Skeletal muscle cell (primary cell): ENCODE measurements around the gene FGF14.

Source experiments
- DNase-seq: peaks from one replicate; pipeline ENCODE4 v3.0.0-alpha.2; 2010; ENCODE audit warnings: low read depth
- H3K4me3 ChIP-seq: 2 replicates; pipeline ENCODE4 v1.5.1; 2011; ENCODE audit warnings: low read depth, mild to moderate bottlenecking, control low read depth, low read length, moderate library complexity

The FGF14 gene

DNA sequence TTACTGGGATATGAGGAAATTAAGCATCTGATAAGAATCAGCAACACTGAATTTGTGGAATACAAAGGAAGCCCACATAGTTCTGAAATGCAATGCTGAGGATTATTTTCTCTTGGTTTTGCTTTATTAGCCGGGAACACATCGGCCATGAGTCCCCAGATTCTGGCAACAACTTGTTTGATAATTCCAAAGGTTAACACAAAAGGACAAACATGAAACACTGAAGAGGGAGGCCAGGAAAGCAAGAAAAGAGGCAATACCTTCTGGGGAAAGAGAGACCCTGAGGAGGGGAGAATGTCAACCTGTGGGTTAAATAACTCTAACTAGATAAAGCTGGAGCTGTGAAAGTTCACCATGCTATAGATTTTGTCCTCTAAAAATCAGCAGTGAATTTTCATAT, 663.5 kb downstream of the FGF14 start:
- no peak for DNase-seq
- H3K4me3 ChIP-seq: no peak overlapping the region

DNA sequence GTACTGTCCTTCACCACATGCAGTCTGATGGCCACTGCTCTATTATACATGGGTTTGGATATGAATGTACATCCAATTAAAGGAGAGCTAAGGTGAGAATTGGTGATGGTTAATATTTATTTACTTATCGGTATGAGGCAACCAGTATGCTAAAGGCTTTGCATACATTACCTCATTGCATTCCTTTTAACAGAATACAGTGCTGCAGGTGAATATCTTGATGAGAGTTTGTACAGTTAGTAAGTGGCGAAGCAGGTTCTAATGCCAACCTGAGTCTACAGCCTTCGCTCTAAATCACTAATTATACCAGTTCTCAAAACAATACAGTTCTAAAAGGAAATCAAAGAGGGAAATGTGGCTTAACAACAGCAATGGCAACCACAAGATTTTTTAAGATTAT, 665.3 kb downstream of the FGF14 start:
- no peak for DNase-seq
- no peak overlapping the region for H3K4me3 ChIP-seq

DNA sequence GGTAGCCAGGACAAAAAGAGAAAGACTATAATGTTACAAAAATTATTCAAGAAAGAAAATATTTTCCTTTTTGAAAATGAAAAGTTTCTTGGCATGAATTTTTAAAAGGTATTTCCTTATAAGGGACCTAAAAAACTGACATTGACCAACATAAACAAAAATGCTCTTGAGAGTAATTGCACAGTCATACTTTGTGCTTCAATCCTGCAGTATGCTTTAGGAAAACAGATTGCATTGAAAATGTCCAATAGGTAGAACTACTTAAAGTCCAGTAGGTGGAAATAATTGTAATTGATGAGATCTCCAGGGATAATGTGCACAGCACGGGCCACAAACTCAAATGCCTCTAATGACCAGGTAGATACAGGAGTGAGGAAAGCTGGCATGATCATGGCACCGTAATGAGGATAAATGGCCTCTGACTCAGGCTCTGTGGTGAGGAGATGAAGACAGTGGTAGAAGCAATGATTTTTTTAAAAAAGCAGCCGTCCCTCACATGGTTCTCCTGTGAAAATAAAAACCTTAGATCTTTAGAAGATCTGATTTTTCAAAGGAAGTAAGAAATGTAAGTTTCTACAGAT, 671.3 kb downstream of the FGF14 start:
- no peak for DNase-seq
- H3K4me3 ChIP-seq: no peak overlapping the region

DNA sequence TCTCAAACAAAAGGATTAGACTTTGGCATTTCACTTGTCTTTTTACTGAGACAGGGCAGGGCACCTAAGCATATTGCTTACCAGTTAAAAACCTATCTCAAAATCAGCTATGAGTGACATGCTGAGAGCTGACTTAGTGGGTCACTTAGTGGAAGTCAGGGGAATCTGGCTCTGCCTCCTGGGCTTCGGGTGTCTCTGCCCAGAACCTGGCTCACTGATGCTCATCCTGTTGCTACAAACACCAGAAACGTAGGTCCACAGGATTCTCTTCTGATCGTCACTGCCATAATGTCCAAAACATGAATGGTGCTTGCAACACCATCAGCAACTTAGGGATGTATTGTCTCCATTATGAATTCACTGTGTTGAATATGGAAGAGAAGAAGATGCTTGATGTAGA, 673.2 kb downstream of the FGF14 start:
- no peak for DNase-seq

DNA sequence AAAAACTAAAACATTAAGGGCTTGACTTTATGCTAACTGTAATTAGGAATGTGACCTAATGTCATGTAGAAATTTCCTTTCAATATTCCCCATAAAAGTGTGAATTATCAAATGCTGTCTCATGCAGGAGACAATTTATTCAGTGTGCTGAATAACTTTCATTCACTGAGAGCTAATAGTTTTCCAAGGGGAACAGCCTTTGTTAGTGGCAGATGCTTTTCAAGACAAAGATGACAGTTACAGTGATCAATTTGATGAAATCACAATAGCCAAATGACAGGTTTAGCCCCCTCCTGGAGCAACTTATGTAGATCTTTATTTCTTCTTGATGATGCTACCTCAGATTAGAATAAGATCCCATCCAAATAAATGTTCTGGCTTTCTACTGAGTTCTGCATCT, 673.8 kb downstream of the FGF14 start:
- no peak overlapping the region for H3K4me3 ChIP-seq
- no peak for DNase-seq

More for the DNA sequence above, 673.2 kb downstream of the FGF14 start:
- H3K4me3 ChIP-seq: no peak overlapping the region

DNA sequence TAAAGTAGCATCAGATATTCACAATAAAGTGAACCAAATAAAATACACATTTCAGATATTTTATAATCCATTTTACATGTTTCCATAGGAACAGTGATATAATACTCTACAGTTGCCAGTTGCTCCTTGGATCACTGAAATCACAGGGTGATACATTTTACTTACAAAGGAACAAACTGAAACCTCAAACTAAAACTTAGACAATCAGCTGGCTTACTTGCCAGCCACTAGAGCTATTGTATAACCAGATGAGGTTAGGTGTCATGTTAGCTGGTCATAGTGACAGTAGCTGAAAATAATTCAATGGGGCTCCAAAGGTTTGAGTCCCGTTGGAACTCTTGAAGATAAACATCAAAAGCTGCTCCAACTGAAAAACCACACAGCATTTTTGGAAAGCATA, 674.7 kb downstream of the FGF14 start:
- H3K4me3 ChIP-seq: no peak overlapping the region
- no peak for DNase-seq

DNA sequence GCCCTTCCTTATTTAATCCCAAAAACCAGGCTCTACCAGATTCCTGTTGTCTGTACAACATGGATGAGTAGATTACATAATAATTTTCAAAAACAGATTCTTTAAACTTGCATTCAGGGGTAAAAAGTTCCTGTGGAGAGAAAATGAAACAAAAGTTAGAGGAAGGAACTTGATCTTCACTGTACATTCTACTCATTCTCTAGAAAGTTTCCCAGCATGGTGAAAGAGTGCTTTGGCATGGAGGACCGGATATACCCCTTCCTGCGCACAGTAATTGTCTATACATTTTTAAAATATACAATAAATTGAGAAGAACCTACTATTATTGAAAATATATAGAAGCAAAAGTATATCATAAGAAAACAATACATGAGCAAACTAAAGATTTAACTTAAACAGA, 675.2 kb downstream of the FGF14 start:
- H3K4me3 ChIP-seq: no peak overlapping the region
- DNase-seq: no peak

DNA sequence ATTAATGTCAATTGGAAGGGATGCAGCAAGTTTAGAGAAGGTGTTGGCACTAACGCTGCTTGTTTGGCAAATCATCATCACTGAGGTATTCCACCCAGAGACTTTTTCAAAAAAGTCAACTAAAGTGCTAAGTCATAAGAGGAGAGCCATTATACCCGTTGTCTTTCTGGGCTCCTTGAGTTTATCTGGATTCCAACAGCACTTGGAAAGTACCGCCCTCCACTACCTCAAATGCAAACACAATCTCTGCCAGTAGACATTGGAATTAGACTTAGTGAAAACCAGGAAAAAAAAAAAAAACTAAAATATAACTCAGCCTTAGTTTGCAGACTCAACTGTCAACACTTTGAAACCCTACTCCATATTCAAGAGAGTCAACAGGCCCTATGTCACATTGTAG, 683.4 kb downstream of the FGF14 start:
- DNase-seq: no peak
- no peak overlapping the region for H3K4me3 ChIP-seq

DNA sequence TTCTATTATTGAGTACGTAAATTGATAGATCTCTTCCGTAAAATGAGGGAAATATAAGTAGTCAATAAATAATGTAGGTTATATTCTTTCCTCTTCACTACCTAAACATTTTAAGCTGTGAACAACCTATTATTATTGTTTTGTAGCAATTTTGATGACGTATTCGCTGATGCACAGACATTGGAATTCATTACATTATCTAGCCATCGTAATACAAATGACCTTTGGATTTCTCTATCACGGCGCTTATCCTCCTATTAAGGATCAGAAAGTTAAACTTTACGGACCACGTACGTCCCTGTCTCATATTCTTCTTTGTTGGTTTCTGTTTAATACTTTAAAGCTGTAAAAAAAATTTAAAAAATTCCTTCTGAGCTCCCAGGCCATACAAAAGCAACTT, 684.5 kb downstream of the FGF14 start:
- DNase-seq: no peak
- H3K4me3 ChIP-seq: no peak overlapping the region

DNA sequence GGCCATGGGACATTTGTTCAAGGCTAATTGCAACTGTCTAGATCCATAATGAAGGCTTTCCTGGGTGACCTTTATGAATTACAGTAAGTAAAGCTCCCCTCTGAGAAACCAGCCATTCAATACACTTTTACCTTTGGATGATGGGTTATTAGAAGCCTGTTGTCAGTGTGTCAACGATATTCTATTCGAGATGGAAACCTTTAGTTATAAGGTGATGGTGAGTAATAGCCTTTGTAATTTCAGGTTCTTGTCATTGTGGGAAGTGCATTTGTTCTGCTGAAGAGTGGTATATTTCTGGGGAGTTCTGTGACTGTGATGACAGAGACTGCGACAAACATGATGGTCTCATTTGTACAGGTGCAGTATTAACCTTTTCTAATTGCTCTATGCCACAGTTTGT, 687.7 kb downstream of the FGF14 start:
- no peak for DNase-seq

DNA sequence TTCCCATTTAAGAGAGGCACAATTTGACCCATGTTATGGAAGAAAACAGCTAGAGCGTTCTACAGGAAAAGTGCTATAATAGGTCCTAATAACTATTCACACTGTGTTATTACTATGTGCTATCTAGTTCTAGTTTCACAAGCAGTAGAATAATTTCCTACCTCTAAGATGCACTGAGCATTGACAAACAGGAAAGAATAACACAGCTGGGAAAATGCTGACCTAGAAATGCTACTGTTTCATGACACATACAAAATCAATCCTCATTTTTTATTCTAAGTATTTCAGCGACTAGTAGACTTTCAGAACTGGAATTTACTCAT, 689.9 kb downstream of the FGF14 start:
- DNase-seq: no peak
- H3K4me3 ChIP-seq: no peak overlapping the region

More for the DNA sequence above, 687.7 kb downstream of the FGF14 start:
- H3K4me3 ChIP-seq: no peak overlapping the region

DNA sequence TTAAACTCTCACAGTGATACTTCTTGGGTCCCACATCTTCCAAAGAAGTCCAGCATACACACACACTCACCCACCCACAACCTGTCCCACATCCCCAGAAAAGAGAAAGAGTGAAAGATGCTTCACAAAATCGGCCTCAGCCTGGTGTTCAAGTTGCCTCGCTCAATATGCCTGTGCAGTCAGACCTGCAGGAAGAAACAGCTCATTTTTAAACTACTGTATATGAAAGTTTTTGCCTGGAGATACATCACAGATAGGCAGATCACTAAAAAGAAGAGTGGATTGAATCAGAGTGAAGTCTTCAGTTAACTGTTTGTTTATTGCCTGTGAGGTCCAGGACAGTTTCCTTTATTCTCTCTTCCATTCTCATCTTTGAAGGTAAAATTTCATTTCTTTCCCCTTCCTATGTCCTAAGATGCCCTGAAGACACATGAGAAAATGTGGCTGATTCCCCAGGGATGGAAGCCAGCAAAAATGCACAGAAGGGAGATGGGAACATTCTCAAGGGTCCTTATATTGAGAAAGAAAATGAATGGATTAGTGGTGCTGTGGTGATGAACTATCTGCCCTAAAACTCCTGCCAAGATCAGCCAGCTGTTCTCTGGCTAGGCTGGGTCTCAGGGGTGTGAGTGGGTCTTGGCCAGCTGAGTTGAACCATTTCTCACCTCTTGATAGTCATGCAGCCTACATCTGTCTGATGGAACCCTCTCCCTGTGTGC, 690.4 kb downstream of the FGF14 start:
- no peak for DNase-seq
- no peak overlapping the region for H3K4me3 ChIP-seq

DNA sequence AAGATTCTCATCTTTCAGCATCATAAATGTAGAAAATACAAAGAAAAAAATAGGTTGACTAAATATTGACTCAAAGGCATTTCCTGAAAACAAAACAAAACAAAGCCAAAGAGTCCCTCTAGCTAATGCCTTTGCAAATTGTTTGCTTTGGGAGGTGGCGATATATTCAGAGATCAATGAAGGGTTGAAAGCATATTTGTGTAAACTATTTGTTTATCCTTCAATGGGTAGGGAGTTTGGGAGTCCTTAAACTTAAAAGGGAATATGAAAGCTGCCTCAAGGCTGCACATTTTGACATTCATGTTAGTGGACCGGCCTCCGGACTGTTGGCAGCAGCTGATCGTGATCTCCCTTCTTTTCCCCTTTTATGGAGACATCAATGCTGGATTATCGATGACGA, 691.9 kb downstream of the FGF14 start:
- DNase-seq: no peak
- no peak overlapping the region for H3K4me3 ChIP-seq

DNA sequence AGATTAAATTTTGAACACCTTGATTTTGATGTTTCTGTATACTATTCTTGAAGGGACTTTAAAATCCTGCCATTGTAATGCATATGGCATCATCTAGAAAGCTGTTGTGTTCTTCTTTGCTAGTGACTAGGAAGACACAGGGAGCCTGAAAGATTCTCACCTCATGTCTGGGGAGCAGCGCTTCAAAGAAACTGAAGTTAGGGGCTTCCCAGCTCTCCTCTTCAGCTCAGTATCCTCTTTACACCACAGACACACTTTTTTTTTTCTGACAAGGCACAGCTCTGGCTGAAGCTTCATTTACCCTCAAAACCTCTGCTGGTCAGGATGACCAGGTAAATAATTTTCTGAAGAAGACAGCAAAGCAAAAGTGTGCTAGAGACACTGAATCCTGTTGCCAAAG, 693.7 kb downstream of the FGF14 start:
- no peak overlapping the region for H3K4me3 ChIP-seq
- DNase-seq: no peak

DNA sequence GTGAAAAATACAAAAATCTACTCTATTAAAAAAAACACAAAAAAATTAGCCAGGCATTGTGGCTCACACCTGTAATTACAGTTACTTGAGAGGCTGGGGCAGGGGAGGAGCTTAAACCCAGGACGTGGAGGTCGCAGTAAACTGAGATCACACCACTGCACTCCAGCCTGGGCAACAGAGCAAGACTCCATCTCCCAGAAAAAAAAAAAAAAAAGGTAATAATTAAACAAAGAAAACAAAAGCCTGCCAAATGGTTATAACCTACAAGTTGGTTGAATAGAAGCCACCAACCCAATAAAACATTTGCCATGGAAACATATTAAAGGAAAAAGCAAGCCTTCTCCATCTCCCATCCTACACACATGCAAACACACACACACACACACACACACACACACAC, 694.2 kb downstream of the FGF14 start:
- DNase-seq: no peak
- H3K4me3 ChIP-seq: no peak overlapping the region

DNA sequence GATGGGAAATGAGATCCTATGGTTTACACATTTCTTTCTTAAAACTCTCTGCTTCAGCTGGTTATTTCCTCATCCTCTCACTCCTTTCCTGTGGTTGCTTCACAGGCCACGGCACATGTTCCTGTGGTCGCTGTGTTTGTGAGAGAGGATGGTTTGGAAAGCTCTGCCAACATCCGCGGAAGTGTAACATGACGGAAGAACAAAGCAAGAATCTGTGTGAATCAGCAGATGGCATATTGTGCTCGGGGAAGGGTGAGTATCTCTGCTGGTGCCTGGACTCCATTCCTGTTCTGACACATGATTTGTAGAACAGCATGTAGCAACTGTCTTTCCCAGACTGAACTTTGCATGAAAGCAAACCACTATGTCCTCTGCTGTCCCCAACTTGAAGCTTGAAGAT, 695.2 kb downstream of the FGF14 start:
- no peak overlapping the region for H3K4me3 ChIP-seq
- DNase-seq: peak; percentile 99

DNA sequence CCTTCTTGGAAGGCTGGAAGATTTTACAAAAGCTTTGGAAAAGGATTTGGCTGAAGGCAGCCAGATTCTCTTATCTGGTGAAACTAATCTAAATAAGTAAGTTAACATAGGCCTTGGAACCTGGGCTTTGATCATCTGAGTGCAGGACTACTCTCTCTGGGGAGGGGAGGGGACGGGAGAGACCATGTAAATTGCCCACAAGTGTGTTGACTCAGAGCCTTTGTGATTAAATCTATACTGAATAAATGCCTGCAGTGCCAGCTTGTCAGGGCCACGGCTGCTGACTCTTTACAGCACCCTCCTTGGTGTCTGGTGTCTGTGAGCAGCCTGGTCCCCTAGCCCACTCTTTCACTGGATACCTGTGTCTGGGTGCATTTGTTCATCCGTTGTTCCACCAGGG, 698.0 kb downstream of the FGF14 start:
- H3K4me3 ChIP-seq: no peak overlapping the region
- DNase-seq: no peak

DNA sequence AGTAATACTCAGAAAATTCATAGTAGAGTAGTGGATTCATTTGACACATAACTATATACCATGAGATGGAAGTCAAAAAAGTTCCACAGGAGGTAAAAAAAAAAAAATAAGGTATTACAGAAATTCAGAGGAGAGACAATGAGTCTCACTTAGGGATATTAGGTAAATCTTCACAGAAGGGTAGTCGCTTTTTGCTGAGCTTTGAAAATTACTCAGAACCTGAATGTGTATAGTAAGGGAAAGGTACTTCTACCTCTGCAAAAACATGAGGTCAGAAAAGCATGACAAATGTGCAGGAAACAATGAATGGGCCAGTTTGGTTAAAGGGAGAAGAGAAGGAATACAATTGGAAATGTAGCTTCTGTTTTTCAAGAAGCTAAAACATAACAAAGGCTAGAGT, 698.8 kb downstream of the FGF14 start:
- H3K4me3 ChIP-seq: no peak overlapping the region
- no peak for DNase-seq

DNA sequence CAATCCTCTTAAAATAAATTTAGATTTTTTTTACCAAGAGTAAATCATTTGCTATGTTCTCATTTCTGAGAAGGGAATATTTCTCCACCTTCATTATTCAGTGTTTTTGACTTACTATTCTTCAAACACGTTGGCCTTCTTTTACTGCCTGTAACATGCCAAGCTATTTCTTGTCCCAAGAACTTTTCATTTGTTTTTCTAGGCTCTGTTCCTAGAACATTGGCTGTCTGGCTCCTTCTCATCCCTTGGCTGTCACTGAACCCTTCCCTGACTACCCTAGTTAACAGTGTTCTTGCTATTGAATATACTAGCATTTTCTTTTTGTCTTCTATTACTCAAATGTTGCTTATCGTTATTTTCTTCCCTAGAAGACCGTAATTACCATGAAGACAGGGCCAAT, 701.2 kb downstream of the FGF14 start:
- H3K4me3 ChIP-seq: no peak overlapping the region
- peak; percentile 81 for DNase-seq

DNA sequence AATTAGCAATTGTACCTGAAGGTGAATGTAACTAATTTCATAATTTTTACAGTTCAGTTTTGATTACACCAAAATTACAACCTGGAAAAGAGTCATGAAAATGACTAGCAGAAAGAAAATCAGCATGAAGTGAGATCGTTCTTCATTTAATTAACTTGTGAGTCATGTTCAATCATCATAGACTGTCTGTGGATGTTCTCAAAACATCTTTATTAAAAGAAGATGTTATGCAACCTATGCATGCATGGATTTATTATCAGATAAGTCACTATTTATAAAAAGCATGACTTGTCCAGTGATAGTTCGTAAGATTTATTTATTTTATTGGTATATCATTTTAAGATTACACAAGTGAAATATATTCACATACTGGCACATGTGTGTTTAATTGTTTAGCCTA, 703.4 kb downstream of the FGF14 start:
- no peak overlapping the region for H3K4me3 ChIP-seq
- DNase-seq: no peak

DNA sequence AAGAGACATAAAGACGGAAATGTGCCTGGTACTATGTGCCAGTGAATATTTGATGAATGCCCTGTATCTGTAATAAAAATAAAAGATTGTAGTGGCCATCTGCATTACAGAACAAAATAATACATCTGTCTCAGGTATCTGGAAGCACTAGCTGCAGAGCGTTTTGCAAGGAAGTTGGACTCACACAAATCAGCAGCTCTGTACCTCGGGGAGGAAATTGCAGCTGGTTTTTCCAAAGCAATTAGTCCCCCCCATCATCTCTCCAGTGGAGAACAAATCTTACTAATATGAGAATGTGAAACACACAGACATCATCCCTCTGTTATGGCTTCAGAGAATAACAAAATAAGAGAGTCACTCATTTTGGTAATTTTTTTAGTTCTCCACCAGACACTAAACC, 704.1 kb downstream of the FGF14 start:
- no peak overlapping the region for H3K4me3 ChIP-seq
- no peak for DNase-seq
